Tibial nerve (tissue), 4 donors: Measurements from ENCODE around the gene RAB32. TPM values are rescaled to one million over a fixed set of nuclear protein-coding genes. Genes with fewer than 3 reads are reported as not detected.

Experiments
- DNase-seq, 2 donors: peaks; one replicate each; pipeline ENCODE4 v3.0.0-alpha.2; 2019; ENCODE audit warnings: low spot score in 2 of 2
- H3K27ac ChIP-seq, 4 donors: fragments of 200-600 bp; sonication (generic) in 3 of 4; one replicate each; pipeline ENCODE4 v1.5.1; 2017 to 2019; ENCODE audit warnings: mild to moderate bottlenecking in 1 of 4
- H3K27me3 ChIP-seq, 2 donors: fragments of 200-600 bp; sonication (generic) in 1 of 2; one replicate each; pipeline versions ENCODE4 v1.5.1 to v1.6.0; 2017 to 2019
- H3K36me3 ChIP-seq, 3 donors: fragments of 200-600 bp; sonication (generic); one replicate each; pipeline ENCODE4 v1.5.1; 2018 to 2019
- H3K4me1 ChIP-seq, 4 donors: fragments of 200-600 bp; sonication (generic) in 3 of 4; one replicate each; pipeline ENCODE4 v1.5.1; 2017 to 2019
- H3K4me3 ChIP-seq, 4 donors: fragments of 200-600 bp; sonication (generic) in 3 of 4; one replicate each; pipeline ENCODE4 v1.5.1; 2017 to 2019; ENCODE audit warnings: mild to moderate bottlenecking in 1 of 4, moderate library complexity in 1 of 4
- H3K9me3 ChIP-seq, 4 donors: fragments of 200-600 bp; sonication (generic) in 3 of 4; one replicate each; pipeline ENCODE4 v1.5.1; 2017 to 2019
- CTCF ChIP-seq, 5 experiments: fragments of 200-600 bp in 3 of 5; fragments of 450-650 bp in 2 of 5; sonication (generic) in 3 of 5; IDR thresholded peaks; one replicate each; pipeline ENCODE4 v1.5.1; 2016 to 2019; ENCODE audit warnings: antibody characterized with exemption in 5 of 5, mild to moderate bottlenecking in 3 of 5, moderate library complexity in 2 of 5
- EP300 ChIP-seq, 2 donors: sonication (generic); formaldehyde crosslinking; IDR thresholded peaks; one replicate each; pipeline ENCODE4 v1.6.1; 2017; ENCODE audit warnings: antibody characterized with exemption in 2 of 2, mild to moderate bottlenecking in 1 of 2
- POLR2A ChIP-seq, 2 donors: fragments of 450-650 bp; IDR thresholded peaks; one replicate each; pipeline ENCODE4 v1.6.1; 2017; ENCODE audit warnings: antibody characterized with exemption in 2 of 2, mild to moderate bottlenecking in 2 of 2, moderate library complexity in 2 of 2
- WGBS, 2 donors: methylation state at CpG; one replicate each; pipeline ENCODE4 v1.1.5; 2018; 5-methylcytosine and 5-hydroxymethylcytosine counted together
- total RNA-seq, 4 donors: library from RNA; depleted of rRNA; stranded (reverse); fragments of >200 nt; gene quantifications; one replicate each; pipeline ENCODE4 v1.1.0, GENCODE V29; 2016

Gene RAB32
- total RNA-seq, 4 donors from 2014 or later = 23.2 to 44.4 (median 25.1) TPM

GRCh38 chr6:146581968-146582367 lies 38.3 kb downstream of the RAB32 start:
- H3K9me3 ChIP-seq = peaks cover 0 to 7% (median 0%) of the 10 kb centered on the region in 4 donors
- no peak overlapping the region for H3K27ac ChIP-seq
- no peaks in the 10 kb centered on the region for H3K27me3 ChIP-seq
- no peak for TF ChIP-seq CTCF (IDR thresholded peaks at IDR 0.05)
- no peak for TF ChIP-seq POLR2A (IDR thresholded peaks at IDR 0.05)
- TF ChIP-seq EP300 (IDR thresholded peaks at IDR 0.05) = no peak
- H3K36me3 ChIP-seq = no peaks in the 10 kb centered on the region
- no peak overlapping the region for H3K4me3 ChIP-seq
- no peak for DNase-seq
- H3K4me1 ChIP-seq = no peaks in the 10 kb centered on the region
- WGBS, 2 donors = 23 to 24% methylated on average over 1 of the region's 1 CpG

- 62 to 63% methylated on average over 5 of the region's 5 CpGs for WGBS, 2 donors
- DNase-seq = peak; percentile 28 to 63
- no peak overlapping the region for H3K27ac ChIP-seq
- no peaks in the 10 kb centered on the region for H3K4me1 ChIP-seq
- peaks cover 0 to 7% (median 0%) of the 10 kb centered on the region in 4 donors for H3K9me3 ChIP-seq
- H3K36me3 ChIP-seq = no peaks in the 10 kb centered on the region
- peak in 1 of 2 donors; percentile 48 for TF ChIP-seq EP300 (IDR thresholded peaks at IDR 0.05)
- TF ChIP-seq POLR2A (IDR thresholded peaks at IDR 0.05) = no peak
- no peaks in the 10 kb centered on the region for H3K27me3 ChIP-seq
- no peak overlapping the region for H3K4me3 ChIP-seq
Observed at GRCh38 chr6:146582857-146583256, 39.2 kb downstream of the RAB32 start.

GRCh38 chr6:146583966-146584365 lies 40.3 kb downstream of the RAB32 start:
- TF ChIP-seq POLR2A (IDR thresholded peaks at IDR 0.05) = no peak
- Histone ChIP-seq H3K36me3 (no peaks in the 10 kb centered on the region), H3K9me3 (peaks cover 0 to 7% (median 0%) of the 10 kb centered on the region in 4 donors), H3K4me1 (no peaks in the 10 kb centered on the region), H3K4me3 (no peak overlapping the region), H3K27ac (no peak overlapping the region), H3K27me3 (no peaks in the 10 kb centered on the region)
- WGBS, 2 donors = 78 to 82% methylated on average over 1 of the region's 1 CpG
- no peak for DNase-seq

GRCh38 chr6:146587459-146587858 lies 43.8 kb downstream of the RAB32 start:
- no peaks in the 10 kb centered on the region for H3K4me1 ChIP-seq
- WGBS, 2 donors = 0 to 90% methylated on average over 1 of the region's 1 CpG
- H3K9me3 ChIP-seq = peaks cover 0 to 6% (median 0%) of the 10 kb centered on the region in 4 donors
- DNase-seq = no peak
- H3K27me3 ChIP-seq = no peaks in the 10 kb centered on the region
- H3K4me3 ChIP-seq = no peak overlapping the region
- H3K27ac ChIP-seq = no peak overlapping the region
- TF ChIP-seq CTCF (IDR thresholded peaks at IDR 0.05) (no peak), POLR2A (IDR thresholded peaks at IDR 0.05) (no peak), EP300 (IDR thresholded peaks at IDR 0.05) (no peak)
- H3K36me3 ChIP-seq = no peaks in the 10 kb centered on the region

- TF ChIP-seq POLR2A (IDR thresholded peaks at IDR 0.05) (no peak), CTCF (IDR thresholded peaks at IDR 0.05) (no peak), EP300 (IDR thresholded peaks at IDR 0.05) (no peak)
- no peaks in the 10 kb centered on the region for H3K36me3 ChIP-seq
- H3K27ac ChIP-seq = no peak overlapping the region
- no peaks in the 10 kb centered on the region for H3K4me1 ChIP-seq
- no peak for DNase-seq
- H3K9me3 ChIP-seq = no peaks in the 10 kb centered on the region
- H3K4me3 ChIP-seq = no peak overlapping the region
- no peaks in the 10 kb centered on the region for H3K27me3 ChIP-seq
- WGBS, 2 donors = 91 to 96% methylated on average over 1 of the region's 1 CpG
Observed at GRCh38 chr6:146590492-146590891, 46.9 kb downstream of the RAB32 start.

- Histone ChIP-seq H3K36me3 (no peaks in the 10 kb centered on the region), H3K27me3 (no peaks in the 10 kb centered on the region), H3K4me3 (no peak overlapping the region), H3K27ac (no peak overlapping the region), H3K4me1 (no peaks in the 10 kb centered on the region), H3K9me3 (no peaks in the 10 kb centered on the region)
- TF ChIP-seq POLR2A (IDR thresholded peaks at IDR 0.05) = no peak
- DNase-seq = no peak
Observed at GRCh38 chr6:146592451-146592850, 48.8 kb downstream of the RAB32 start.

GRCh38 chr6:146593986-146594385 lies 50.4 kb downstream of the RAB32 start:
- peaks cover 0 to 7% (median 2%) of the 10 kb centered on the region in 4 donors for H3K4me1 ChIP-seq
- WGBS, 2 donors = 79 to 95% methylated on average over 2 of the region's 2 CpGs
- no peak overlapping the region for H3K4me3 ChIP-seq
- H3K27ac ChIP-seq = no peak overlapping the region
- DNase-seq = no peak
- TF ChIP-seq CTCF (IDR thresholded peaks at IDR 0.05) (no peak), POLR2A (IDR thresholded peaks at IDR 0.05) (no peak)
- no peaks in the 10 kb centered on the region for H3K27me3 ChIP-seq
- no peaks in the 10 kb centered on the region for H3K9me3 ChIP-seq
- H3K36me3 ChIP-seq = no peaks in the 10 kb centered on the region
